GM12878 (cell line): ENCODE results near the gene SMARCC2. TPM values are rescaled to one million over a fixed set of nuclear protein-coding genes. Genes with fewer than 3 reads are reported as not detected.
A peak's percentile ranks its signal among the peaks of the same experiment; 100 is the strongest.
"Not testable (repeated sequence)": the region's sequence is repeated elsewhere in the genome, so short reads cannot be mapped to it uniquely, and the experiment has no call there.

ENCODE experiments used
- ATAC-seq: fragments of 200-7000 bp; cut with Tn5 transposase; 3 replicates; pipeline ENCODE4 v1.9.1; 2020; ENCODE audit warnings: mild to moderate bottlenecking, moderate library complexity
- BruUV-seq: library from RNA; stranded (reverse); fragments of 400-500 nt; replicated peaks from 2 replicates; lab custom pipeline; 2021; lab: Mats Ljungman, UMichigan
- CTCF ChIA-PET: fragments of 300-600 bp; sonication (Branson Sonifier 250); formaldehyde crosslinking; extraction: SDS; loops from one replicate; lab custom pipeline; 2021; ENCODE audit warnings: inconsistent platforms; lab: Yijun Ruan, JAX
- POLR2A ChIA-PET: fragments of 350-600 bp; formaldehyde crosslinking; extraction: SDS; loops from one replicate; lab custom pipeline; 2021; ENCODE audit warnings: inconsistent platforms; lab: Charles Lee
- RAD21 ChIA-PET: fragments of 300-600 bp; sonication (Branson Sonifier 250); formaldehyde crosslinking; loops from one replicate; lab custom pipeline; 2023; ENCODE audit warnings: antibody characterized with exemption; ENCODE audit not compliant: unreplicated experiment; lab: Charles Lee
- SMC1A ChIA-PET: fragments of 300-600 bp; sonication (Branson Sonifier 250); formaldehyde crosslinking; loops from one replicate; lab custom pipeline; 2023; ENCODE audit not compliant: unreplicated experiment, uncharacterized antibody; lab: Charles Lee
- DNase-seq: peaks from one replicate; pipeline ENCODE4 v3.0.0-alpha.2; 2011; ENCODE audit warnings: low read depth, low spot score
- FAIRE-seq: peaks from 3 replicates; lab custom pipeline; 2011; peaks lifted over from hg19 to GRCh38; lab: Jason Lieb, UNC
- H2AFZ ChIP-seq: 2 replicates; pipeline ENCODE4 v1.6.0; 2011; ENCODE audit warnings: low read depth, low read length, control low read depth; ENCODE audit not compliant: control insufficient read depth
- H3K27ac ChIP-seq: 2 replicates; pipeline ENCODE4 v1.5.1; 2011; ENCODE audit warnings: control low read depth; ENCODE audit not compliant: control insufficient read depth, insufficient read depth
- H3K27me3 ChIP-seq, 2 experiments: replicated peaks in 1 of 2; 2 replicates each; pipeline versions ENCODE4 v1.6.0 to v1.6.1; 2011; ENCODE audit warnings: low read length in 1 of 2; ENCODE audit not compliant: control insufficient read depth in 2 of 2, insufficient read depth in 2 of 2
- H3K36me3 ChIP-seq, 2 experiments: 2 replicates each; pipeline ENCODE4 v1.5.1; 2011; ENCODE audit warnings: low read length in 1 of 2; ENCODE audit not compliant: control insufficient read depth in 2 of 2, insufficient read depth in 2 of 2
- H3K4me1 ChIP-seq: 2 replicates; pipeline ENCODE4 v1.6.1; 2011; ENCODE audit warnings: mild to moderate bottlenecking, low read length, moderate library complexity, mixed read lengths; ENCODE audit not compliant: control insufficient read depth, insufficient read depth
- H3K4me2 ChIP-seq: 2 replicates; pipeline ENCODE4 v1.6.0; 2011; ENCODE audit warnings: control low read depth; ENCODE audit not compliant: control insufficient read depth, insufficient read depth
- H3K4me3 ChIP-seq: fragments of 200-600 bp; sonication (generic); 2 replicates; pipeline ENCODE4 v1.5.1; 2016
- H3K79me2 ChIP-seq: 2 replicates; pipeline ENCODE4 v1.6.0; 2011; ENCODE audit warnings: low read length; ENCODE audit not compliant: control insufficient read depth, insufficient read depth
- H3K9ac ChIP-seq: 2 replicates; pipeline ENCODE4 v1.8.0; 2011; ENCODE audit warnings: low read length, control low read depth, mixed read lengths; ENCODE audit not compliant: control insufficient read depth, insufficient read depth
- H3K9me3 ChIP-seq: replicated peaks from 3 replicates; pipeline ENCODE4 v1.5.1; 2011; ENCODE audit warnings: mild to moderate bottlenecking, low read length; ENCODE audit not compliant: control insufficient read depth, insufficient read depth
- H4K20me1 ChIP-seq: 2 replicates; pipeline ENCODE4 v1.6.0; 2011; ENCODE audit not compliant: control insufficient read depth, insufficient read depth
- ATF7 ChIP-seq: fragments of 450-650 bp; IDR thresholded peaks from 2 replicates; pipeline ENCODE4 v1.6.1; 2016; ENCODE audit warnings: low read depth, mild to moderate bottlenecking
- CBX5 ChIP-seq: sonication (generic); IDR thresholded peaks from 2 replicates; pipeline ENCODE4 v1.6.1; 2016; ENCODE audit warnings: low read depth, moderate library complexity, mild to moderate bottlenecking, inconsistent platforms
- HSF1 ChIP-seq: fragments of 150-350 bp; IDR thresholded peaks from 2 replicates; pipeline ENCODE4 v1.6.1; 2014; ENCODE audit warnings: mild to moderate bottlenecking, low read depth, low read length
- IRF4 ChIP-seq: IDR thresholded peaks from 2 replicates; pipeline ENCODE4 v1.6.1; 2011; ENCODE audit warnings: low read depth, low read length
- NBN ChIP-seq: fragments of 450-650 bp; IDR thresholded peaks from 2 replicates; pipeline ENCODE4 v1.6.1; 2016
- PBX3 ChIP-seq: IDR thresholded peaks from 2 replicates; pipeline ENCODE4 v1.6.1; 2011; ENCODE audit warnings: mild to moderate bottlenecking, low read depth, low read length, moderate library complexity; ENCODE audit not compliant: insufficient replicate concordance
- SUZ12 ChIP-seq: fragments of 200-600 bp; sonication (generic); IDR thresholded peaks from one replicate; pipeline ENCODE4 v1.6.1; 2018; ENCODE audit warnings: antibody characterized with exemption, mild to moderate bottlenecking; ENCODE audit not compliant: unreplicated experiment
- TCF3 ChIP-seq: IDR thresholded peaks from 2 replicates; pipeline ENCODE4 v1.6.1; 2012; ENCODE audit warnings: low read depth, mild to moderate bottlenecking, low read length, borderline replicate concordance; ENCODE audit not compliant: insufficient read depth
- WGBS: methylation state at CpG from one replicate; pipeline ENCODE4 v1.1.6; 2016; ENCODE audit warnings: low lambda C conversion rate; ENCODE audit not compliant: insufficient replicate concordance, insufficient coverage; ENCODE audit errors: missing lambda C conversion rate; 5-methylcytosine and 5-hydroxymethylcytosine counted together
- in situ Hi-C: fragments of 300-500 bp; cut with MboI; formaldehyde crosslinking; loops from 9 replicates; pipeline ENCODE4 v1.14.3; 2018; ENCODE audit warnings: mixed read lengths
- intact Hi-C: fragments of 100-400 bp; cut with micrococcal nuclease; formaldehyde crosslinking; loops from one replicate; pipeline ENCODE4 v1.14.2; 2022; ENCODE audit not compliant: unreplicated experiment
- polyA plus RNA-seq, 11 experiments: library from polyadenylated mRNA; depleted of rRNA in 4 of 11; unstranded in 6 of 11; stranded (reverse) in 5 of 11; fragments of >200 nt; fragmentation: Nextera tagmentation in 4 of 11; fragmentation: Illumina TruSeq in 1 of 11; extraction: Ambion mirVana in 4 of 11; extraction: Trizol in 1 of 11; gene quantifications; 1 replicate in 1 of 11; 2 replicates in 10 of 11; pipeline versions ENCODE4 v1.2.1 to v1.2.3, GENCODE V29; 2011 to 2016; ENCODE audit warnings: inconsistent platforms in 2 of 11, missing spikeins in 2 of 11, low read depth in 1 of 11
- total RNA-seq, 4 experiments: library from RNA; depleted of rRNA in 3 of 4; stranded (reverse); fragments of >200 nt in 3 of 4; fragmentation: Illumina TruSeq in 1 of 4; extraction: Trizol in 1 of 4; gene quantifications; 2 replicates each; pipeline versions ENCODE4 v1.2.1 to v1.2.3, GENCODE V29; 2013 to 2021
- TF ChIP-seq, protein P1 (sequence below): IDR thresholded peaks from 2 replicates; pipeline ENCODE4 v1.6.1; 2012; ENCODE audit warnings: low read depth, low read length, improper control_type of control experiment

Gene SMARCC2
- total and polyA plus RNA-seq, 10 of the 15 experiments (the other 5 are each of a cell fraction or from before 2014, with no cell fraction given): 13.6 to 71.2 (median 42.3) TPM

DNA sequence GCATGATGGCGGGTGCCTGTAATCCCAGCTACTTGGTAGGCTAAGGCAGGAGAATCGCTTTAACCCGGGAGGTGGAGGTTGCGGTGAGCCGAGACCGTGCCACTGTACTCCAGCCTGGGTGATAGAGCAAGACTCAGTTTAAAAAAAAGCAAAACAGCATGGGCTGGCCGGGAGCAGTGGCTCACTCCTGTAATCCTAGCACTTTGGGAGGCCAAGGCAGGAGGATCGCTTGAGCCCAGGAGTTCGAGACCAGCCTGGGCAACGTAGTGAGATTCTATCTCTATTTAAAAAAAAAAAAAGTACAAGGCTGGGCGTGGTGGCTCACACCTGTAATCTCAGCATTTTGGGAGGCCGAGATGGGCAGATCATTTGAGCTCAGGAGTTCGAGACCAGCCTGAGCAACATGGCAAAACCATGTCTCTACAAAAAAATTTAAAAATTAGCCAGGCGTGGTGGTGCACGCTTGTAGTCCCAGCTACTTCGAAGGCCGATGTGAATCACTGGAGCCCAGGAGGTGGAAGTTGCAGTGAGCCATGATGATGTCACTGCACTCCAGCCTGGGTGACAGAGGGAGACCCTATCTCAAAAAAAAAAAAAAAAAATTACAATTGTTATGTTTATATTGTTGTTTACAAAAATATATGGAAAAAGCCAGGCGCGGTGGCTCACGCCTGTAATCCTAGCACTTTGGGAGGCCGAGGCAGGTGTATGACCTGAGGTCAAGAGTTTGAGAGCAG, 32.7 kb downstream of the SMARCC2 start:
- FAIRE-seq, BruUV-seq, DNase-seq, H3K27me3 ChIP-seq, H3K9me3 ChIP-seq, in situ Hi-C loops, H4K20me1 ChIP-seq, H2AFZ ChIP-seq, ATAC-seq: not testable (repeated sequence)
- ChIA-PET SMC1A (interaction anchor here (0.7 kb wide), 1 partner anchor 126 kb away, joined by 3 read pairs; no protein-coding TSS in a partner anchor), CTCF (interaction anchor here (0.7 to 3.6 kb wide), 6 partner anchors 28 to 112 kb away, joined by 3 to 11 read pairs (median 4); partner anchors contain the start of genes ESYT1, PA2G4, SMARCC2 and ZC3H10), POLR2A (interaction anchor here (0.6 to 1.0 kb wide), 6 partner anchors 26 to 447 kb away, joined by 3 to 7 read pairs (median 4); partner anchors contain the start of gene RNF41), RAD21 (interaction anchor here (0.9 kb wide), 1 partner anchor 29 kb away, joined by 3 read pairs; the partner anchor contains the start of gene ESYT1)
- Histone ChIP-seq H3K27ac (peak overlapping the region; percentile 85), H3K9ac (peak overlapping the region; percentile 81; the same call in 1 of the 2 replicates), H3K4me1 (peaks cover 27% of the 10 kb centered on the region), H3K4me3 (peak overlapping the region; percentile 87), H3K36me3 (peaks cover 14 to 18% of the 10 kb centered on the region in 2 experiments), H3K79me2 (peaks cover 52% of the 10 kb centered on the region), H3K4me2 (peak overlapping the region; percentile 91)
- intact Hi-C loops: loop anchor here (1.0 kb wide), 1 partner anchor 30 kb away; no protein-coding TSS in a partner anchor
- WGBS: 83% methylated on average over 21 of the region's 21 CpGs
- 0 out of 2 replicates have a peak, but pooled peaks have one; percentile 14 for TF ChIP-seq ATF7
- 0 out of 2 replicates have a peak, but pooled peaks have one; percentile 6 for TF ChIP-seq NBN

- ChIA-PET SMC1A (interaction anchor here (1.0 kb wide), 1 partner anchor 8 kb away, joined by 3 read pairs; no protein-coding TSS in a partner anchor), POLR2A (interaction anchor here (0.7 to 2.2 kb wide), 4 partner anchors 34 to 290 kb away, joined by 4 to 10 read pairs (median 8); partner anchors contain the start of genes RNF41 and SMARCC2), CTCF (interaction anchor here (0.6 to 3.6 kb wide), 4 partner anchors 27 to 1581 kb away, joined by 3 to 11 read pairs (median 6); partner anchors contain the start of genes ESYT1 and ZC3H10), RAD21 (no interaction called here)
- Histone ChIP-seq H3K27me3 (no peaks in the 10 kb centered on the region), H3K9ac (no peak overlapping the region), H3K27ac (no peak overlapping the region), H3K4me1 (peaks cover 24% of the 10 kb centered on the region), H3K36me3 (peaks cover 3 to 11% of the 10 kb centered on the region in 2 experiments), H4K20me1 (no peaks in the 10 kb centered on the region), H3K9me3 (no peaks in the 10 kb centered on the region), H3K79me2 (peaks cover 47% of the 10 kb centered on the region), H3K4me3 (no peak overlapping the region), H2AFZ (no peak overlapping the region), H3K4me2 (no peak overlapping the region)
- WGBS: 91% methylated on average over 11 of the region's 11 CpGs
- intact Hi-C loops (no loop called here), in situ Hi-C loops (no loop called here)
- BruUV-seq: no TSS peak
- DNase-seq (no peak), ATAC-seq (no peak), FAIRE-seq (no peak)
- TF ChIP-seq PBX3 (no peak), CBX5 (no peak), IRF4 (no peak), NBN (no peak), TCF3 (no peak), HSF1 (no peak), SUZ12 (no peak)
- TF ChIP-seq, protein P1, sequence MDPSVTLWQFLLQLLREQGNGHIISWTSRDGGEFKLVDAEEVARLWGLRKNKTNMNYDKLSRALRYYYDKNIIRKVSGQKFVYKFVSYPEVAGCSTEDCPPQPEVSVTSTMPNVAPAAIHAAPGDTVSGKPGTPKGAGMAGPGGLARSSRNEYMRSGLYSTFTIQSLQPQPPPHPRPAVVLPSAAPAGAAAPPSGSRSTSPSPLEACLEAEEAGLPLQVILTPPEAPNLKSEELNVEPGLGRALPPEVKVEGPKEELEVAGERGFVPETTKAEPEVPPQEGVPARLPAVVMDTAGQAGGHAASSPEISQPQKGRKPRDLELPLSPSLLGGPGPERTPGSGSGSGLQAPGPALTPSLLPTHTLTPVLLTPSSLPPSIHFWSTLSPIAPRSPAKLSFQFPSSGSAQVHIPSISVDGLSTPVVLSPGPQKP: no peak
Observed at GRCh38 chr12:56155256-56155845, 33.9 kb downstream of the SMARCC2 start.
